GM18873 (cell line): ENCODE measurements around the gene TRIP12.
"Not testable (repeated sequence)": the region's sequence is repeated elsewhere in the genome, so short reads cannot be mapped to it uniquely, and the experiment has no call there.

Experiments used
- ATAC-seq: cut with Tn5 transposase; IDR thresholded peaks from one replicate; pipeline ENCODE4 v1.9.1; 2021; ENCODE audit warnings: mild to moderate bottlenecking, moderate library complexity, moderate number of reproducible peaks; ENCODE audit not compliant: unreplicated experiment, low FRiP score

The TRIP12 gene

GRCh38 chr2:229921892-229922448, at the start of gene TRIP12:
TSS of gene TRIP12 (minus strand) at chr2:229922009. CDS start at chr2:229880079, 41,930 bp downstream.
- ATAC-seq: peak; percentile 59

GRCh38 chr2:229971298-229971790, 49.5 kb upstream of the TRIP12 start:
- ATAC-seq: no peak

- ATAC-seq: no peak
These were observed 48.6 kb upstream of the TRIP12 start for GRCh38 chr2:229970406-229970805.

GRCh38 chr2:229969921-229970320, 48.1 kb upstream of the TRIP12 start:
- no peak for ATAC-seq

- not testable (repeated sequence) for ATAC-seq
These were observed 41.8 kb upstream of the TRIP12 start for GRCh38 chr2:229963596-229963995.

GRCh38 chr2:229956491-229956890, 34.7 kb upstream of the TRIP12 start:
- ATAC-seq: no peak

- no peak for ATAC-seq
These were observed 33.9 kb upstream of the TRIP12 start for GRCh38 chr2:229955663-229956062.

- ATAC-seq: no peak
These were observed 30.5 kb upstream of the TRIP12 start for GRCh38 chr2:229952256-229952835.

GRCh38 chr2:229947544-229947943, 25.7 kb upstream of the TRIP12 start:
- ATAC-seq: no peak

- no peak for ATAC-seq
These were observed 24.2 kb upstream of the TRIP12 start for GRCh38 chr2:229945975-229946374.

- no peak for ATAC-seq
These were observed 22.1 kb upstream of the TRIP12 start for GRCh38 chr2:229943770-229944449.

- no peak for ATAC-seq
These were observed 21.4 kb upstream of the TRIP12 start for GRCh38 chr2:229943171-229943570.

GRCh38 chr2:229942671-229943070, 20.9 kb upstream of the TRIP12 start:
- ATAC-seq: no peak

- no peak for ATAC-seq
These were observed 15.7 kb upstream of the TRIP12 start for GRCh38 chr2:229937537-229937936.

- no peak for ATAC-seq
These were observed 9.4 kb upstream of the TRIP12 start for GRCh38 chr2:229931241-229931640.

- no peak for ATAC-seq
These were observed 8.8 kb upstream of the TRIP12 start for GRCh38 chr2:229930656-229931055.

- ATAC-seq: no peak
These were observed 6.1 kb upstream of the TRIP12 start for GRCh38 chr2:229927817-229928321.

- no peak for ATAC-seq
These were observed 3.4 kb upstream of the TRIP12 start for GRCh38 chr2:229925201-229925600.

- not testable (repeated sequence) for ATAC-seq
These were observed 2.7 kb upstream of the TRIP12 start for GRCh38 chr2:229924541-229924940.

- ATAC-seq: peak; percentile 58
These were observed 909 bp upstream of the TRIP12 start, which contains the start of gene FBXO36 for GRCh38 chr2:229922449-229923386. TSS of gene FBXO36 (plus strand) at chr2:229922503. CDS start at chr2:229922514, 11 bp downstream.
